SK-MEL-5 (cell line): Measurements from ENCODE around the gene NEB. TPM values are rescaled to one million over a fixed set of nuclear protein-coding genes. Genes with fewer than 3 reads are reported as not detected.
"Not testable (repeated sequence)": the region's sequence is repeated elsewhere in the genome, so short reads cannot be mapped to it uniquely, and the experiment has no call there.

Experiments used
- DNase-seq: peaks from one replicate; pipeline ENCODE4 v3.0.0-alpha.2; 2016; ENCODE audit warnings: low read depth, low spot score
- in situ Hi-C: cut with HindIII; loops from 2 replicates; pipeline ENCODE4 v1.10.0; 2016; ENCODE audit warnings: low sequenced_read_pairs, high pct_unique_total_duplicates, low pct_unique_long_range_greater_than_20kb
- total RNA-seq: library from RNA; depleted of rRNA; stranded (reverse); fragments of >200 nt; shearing (Covaris generic); gene quantifications from 2 replicates; pipeline ENCODE4 v1.2.3, GENCODE V29; 2014

The NEB gene
- total RNA-seq, 1 experiment from 2014 or later = 1.4 TPM

DNA sequence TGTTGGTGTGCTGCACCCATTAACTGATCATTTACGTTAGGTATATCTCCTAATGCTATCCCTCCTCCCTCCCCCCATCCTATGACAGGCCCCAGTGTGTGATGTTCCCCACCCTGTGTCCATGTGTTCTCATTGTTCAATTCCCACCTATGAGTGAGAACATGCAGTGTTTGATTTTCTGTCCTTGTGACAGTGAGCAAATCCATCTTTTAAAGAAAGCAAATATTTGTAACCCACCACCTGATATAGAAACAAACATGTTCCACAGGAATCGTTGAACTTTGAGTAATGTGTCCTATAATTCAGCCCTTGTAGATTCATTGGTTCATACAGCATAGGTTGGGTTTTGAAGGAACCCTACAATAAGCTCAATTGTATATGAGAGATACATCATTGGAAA lies 92.4 kb downstream of the NEB start:
- DNase-seq, in situ Hi-C loops: not testable (repeated sequence)

GRCh38 chr2:151640087-151640486 lies 94.2 kb downstream of the NEB start:
- in situ Hi-C loops = no loop called here
- peak; percentile 5 for DNase-seq

DNA sequence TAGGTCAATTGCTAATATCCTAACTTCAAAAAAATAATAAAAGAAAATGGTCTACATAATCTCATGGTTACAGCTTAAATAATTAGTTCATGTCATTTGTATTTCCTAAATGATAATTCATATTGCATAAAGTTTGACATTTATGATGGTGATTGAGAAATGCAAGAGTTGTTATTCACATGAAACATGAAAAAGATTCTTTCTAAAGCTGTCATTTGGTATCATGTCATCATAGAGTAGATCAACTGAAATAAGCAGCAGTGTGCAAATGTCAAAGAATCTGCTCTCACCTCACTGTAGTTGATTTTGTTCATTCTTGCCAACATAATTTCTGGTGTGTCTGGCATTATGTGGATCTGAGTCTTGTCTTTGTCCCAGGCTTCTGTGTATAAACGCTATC lies 95.3 kb downstream of the NEB start:
- no peak for DNase-seq
- in situ Hi-C loops = no loop called here

DNA sequence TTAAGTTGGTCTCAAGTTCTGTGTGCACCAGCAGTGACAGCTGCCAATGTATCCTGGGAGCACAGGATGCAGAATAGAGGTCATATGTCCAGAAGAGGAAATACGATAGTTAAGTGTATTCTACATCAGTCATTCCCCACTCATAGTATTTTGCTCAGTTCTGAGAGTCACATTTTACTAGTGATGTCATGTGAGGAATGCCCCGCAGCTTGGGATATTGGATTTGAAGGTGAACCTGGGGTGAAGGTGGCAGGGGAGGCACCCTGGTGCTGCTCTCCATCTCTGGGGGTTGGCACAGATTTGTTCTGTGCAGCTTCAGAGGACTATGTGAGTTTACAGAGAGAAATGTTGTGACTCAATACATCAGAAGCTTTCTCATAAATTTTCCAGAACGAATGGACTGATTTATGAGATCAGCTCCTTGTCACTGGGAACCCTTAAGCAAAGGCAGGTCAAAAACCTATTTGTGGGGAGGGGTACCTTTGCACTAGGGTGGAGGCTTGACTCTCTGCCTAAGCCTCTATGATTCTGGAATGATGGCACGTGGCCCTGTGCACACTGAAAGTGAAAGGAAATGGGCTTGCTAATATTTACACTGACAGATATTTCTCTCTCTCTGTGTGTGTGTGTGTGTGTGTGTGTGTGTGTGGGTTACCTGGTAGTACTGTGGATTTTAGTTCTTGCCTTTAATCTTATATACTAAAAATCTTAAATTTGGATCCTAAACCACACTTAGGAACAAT lies 95.9 kb downstream of the NEB start:
- in situ Hi-C loops = no loop called here
- peak; percentile 15 for DNase-seq

DNA sequence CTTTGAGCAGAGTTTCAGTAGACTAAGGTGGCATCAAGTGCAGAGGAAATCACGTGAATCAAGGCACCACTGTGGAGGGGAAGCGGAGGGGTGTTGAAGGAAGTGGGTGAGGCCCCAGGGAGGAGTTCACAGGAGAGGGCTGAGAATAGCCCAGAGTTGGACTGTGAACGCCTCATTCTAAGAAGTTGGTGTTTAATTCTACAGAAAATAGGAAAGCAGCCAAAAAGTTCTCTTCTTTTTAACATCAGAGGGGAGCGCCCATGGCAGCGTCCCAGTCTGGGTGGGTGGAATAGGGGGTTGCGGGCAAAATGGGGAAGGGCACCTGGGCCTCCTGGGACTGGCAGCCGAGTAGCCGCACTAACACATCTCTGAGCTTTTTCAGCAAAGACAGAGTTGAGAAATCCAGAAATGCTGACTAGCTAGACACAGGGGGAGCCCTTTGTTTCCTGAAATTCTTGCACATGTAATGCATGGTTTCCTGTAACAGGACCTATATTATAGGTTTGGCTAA lies 97.0 kb downstream of the NEB start:
- in situ Hi-C loops = no loop called here
- DNase-seq = no peak

GRCh38 chr2:151634736-151635467 lies 99.4 kb downstream of the NEB start:
- in situ Hi-C loops = no loop called here
- no peak for DNase-seq

DNA sequence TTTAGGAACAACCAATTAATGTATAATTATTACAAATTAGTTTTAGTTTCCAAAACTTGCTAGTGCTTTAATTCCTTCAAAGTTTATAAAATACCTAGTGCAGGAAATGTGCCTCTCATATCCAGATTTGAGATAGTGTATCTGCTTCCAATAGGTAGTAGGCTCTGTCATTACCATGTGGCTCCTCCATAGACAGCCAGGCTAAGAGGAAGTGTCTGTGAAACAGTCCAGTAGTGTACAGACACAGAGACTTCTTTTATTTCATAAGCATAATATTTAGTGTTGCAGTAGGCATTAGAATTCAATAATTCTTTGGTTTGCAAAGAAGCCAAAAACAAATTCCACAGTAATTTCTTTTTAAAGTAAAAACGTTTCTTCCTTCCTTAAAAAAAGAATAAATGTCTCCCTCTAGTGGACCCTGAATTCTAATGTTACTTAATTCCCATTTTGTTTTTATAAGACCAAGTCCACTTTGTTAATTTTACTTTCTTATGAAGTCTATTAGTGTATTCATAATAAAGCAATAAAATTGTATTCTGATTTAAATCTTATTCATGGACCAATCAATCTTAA lies 101.2 kb downstream of the NEB start:
- in situ Hi-C loops = no loop called here
- DNase-seq = peak; percentile 42

DNA sequence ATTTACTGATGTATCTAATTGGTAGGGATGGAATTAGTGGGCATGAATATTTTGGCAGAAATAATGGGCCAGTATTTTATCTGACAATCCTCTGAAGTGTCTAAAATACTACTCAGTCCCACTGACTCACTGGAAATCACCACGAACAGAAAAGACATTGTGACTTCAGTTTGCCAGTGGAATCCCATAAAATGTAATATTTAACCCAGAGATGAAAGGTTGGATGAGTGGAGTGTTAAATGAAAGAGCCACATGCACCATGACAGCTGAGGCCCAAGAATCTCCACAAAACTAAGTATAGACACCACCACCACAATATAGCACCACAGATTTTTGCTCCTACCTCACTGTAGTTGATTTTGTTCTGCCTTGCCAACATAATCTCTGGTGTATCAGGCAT lies 103.9 kb downstream of the NEB start:
- peak; percentile 8 for DNase-seq
- in situ Hi-C loops = no loop called here

DNA sequence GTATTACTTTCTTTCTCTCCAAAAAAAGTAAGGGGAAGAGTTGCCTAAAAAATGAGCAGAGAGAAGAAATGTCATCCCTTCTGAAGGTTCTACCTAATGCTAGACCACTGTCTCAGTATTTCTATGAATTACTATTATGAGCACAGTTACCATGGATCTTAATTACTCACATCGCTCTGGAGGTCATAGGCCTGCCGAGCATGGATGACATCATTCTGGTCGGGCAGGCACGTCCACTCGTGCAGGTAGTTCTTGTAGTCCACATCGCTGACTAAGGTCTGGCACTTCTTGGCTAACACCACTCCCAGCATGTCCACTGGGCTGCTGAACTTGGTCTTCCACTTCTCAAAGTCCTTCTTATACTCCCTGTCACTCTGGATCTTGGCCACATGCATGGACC lies 106.9 kb downstream of the NEB start:
- in situ Hi-C loops = no loop called here
- DNase-seq = no peak

- DNase-seq = no peak
- in situ Hi-C loops = no loop called here
Measured at GRCh38 chr2:151624271-151624670, 110.0 kb downstream of the NEB start.

GRCh38 chr2:151623631-151624030 lies 110.6 kb downstream of the NEB start:
- in situ Hi-C loops = no loop called here
- DNase-seq = no peak

DNA sequence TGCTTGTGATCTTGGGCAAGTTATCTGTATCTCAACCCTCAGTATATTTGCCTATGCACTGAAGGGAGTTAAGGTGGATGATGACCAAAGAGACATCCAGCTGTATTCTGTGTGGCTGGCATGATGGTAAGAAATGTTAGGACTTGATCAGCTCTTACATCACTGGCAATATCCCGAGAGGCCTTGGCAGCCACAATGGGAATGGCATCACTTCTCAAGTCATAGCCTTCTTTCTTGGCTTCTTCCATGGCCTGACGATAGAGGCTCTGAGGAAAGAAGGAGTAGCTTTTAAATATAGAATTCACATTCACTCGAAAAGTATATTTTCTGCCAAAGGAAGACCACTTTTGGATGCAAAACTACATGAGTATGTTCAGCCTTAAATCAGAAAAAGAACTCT lies 113.5 kb downstream of the NEB start:
- no peak for DNase-seq
- in situ Hi-C loops = no loop called here

DNA sequence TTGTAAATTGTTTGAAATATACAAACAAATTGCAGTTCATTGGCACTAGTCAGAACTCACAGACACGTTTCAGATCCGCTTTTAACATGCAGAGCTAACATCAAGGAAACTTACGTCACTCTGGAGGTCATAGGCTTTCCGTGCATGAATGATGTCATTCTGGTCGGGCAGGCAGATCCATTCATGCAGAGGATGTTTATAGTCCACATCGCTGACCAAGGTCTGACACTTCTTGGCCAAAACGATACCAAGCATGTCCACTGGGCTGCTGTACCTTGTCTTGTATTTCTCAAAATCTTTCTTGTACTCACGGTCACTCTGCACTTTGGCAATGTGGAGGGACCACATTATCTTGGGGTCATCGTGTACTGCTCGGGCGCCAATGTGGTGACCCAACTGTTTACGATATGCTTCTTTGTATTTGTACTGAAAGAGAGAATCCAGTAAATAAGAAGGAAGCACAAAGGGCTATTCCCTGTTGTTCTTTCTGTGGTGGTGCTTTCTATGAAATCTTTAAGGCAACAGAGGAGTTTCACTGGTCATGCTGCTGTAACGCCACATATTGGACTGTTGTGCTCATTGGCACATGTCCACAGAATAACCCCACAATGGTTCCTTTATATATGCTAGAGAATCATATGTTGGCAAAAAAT lies 114.8 kb downstream of the NEB start:
- DNase-seq = peak; percentile 84
- in situ Hi-C loops = no loop called here

- in situ Hi-C loops = no loop called here
- no peak for DNase-seq
Measured at GRCh38 chr2:151616760-151617339, 117.4 kb downstream of the NEB start.

- no peak for DNase-seq
- in situ Hi-C loops = no loop called here
Measured at GRCh38 chr2:151614606-151615306, 119.5 kb downstream of the NEB start.

DNA sequence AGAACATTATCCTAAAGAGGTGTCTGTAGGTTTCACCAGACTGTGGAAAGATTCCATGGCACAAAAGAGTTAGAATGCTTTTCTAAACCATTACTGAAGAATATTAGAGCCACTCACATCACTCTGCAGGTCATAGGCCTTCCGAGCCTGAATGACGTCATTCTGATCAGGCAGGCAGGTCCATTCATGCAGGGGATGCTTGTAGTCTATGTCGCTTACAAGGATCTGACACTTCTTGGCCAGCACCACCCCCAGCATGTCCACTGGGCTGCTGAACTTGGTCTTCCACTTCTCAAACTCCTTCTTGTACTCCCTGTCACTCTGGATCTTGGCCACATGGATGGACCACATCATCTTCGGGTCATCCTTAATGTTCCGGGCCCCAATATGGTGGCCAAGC lies 120.1 kb downstream of the NEB start:
- in situ Hi-C loops = no loop called here
- DNase-seq = no peak

DNA sequence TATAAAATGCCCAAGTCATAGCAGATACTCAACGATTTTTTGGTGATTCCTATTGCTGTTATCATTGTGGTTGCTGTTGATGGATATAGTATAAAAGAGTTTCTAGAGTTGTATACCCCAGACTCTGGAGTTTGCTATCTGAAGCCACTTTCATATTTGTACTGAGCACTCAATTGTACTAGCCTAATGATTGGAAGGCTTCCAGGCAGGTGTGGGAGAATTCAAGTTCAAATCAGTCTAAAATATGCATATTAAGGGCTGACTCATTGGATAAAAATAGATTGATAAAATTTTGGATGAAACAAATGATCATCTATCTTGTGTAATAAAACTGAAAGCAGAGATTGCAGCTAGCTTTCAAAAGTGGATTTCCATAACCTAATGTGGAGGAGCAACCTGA lies 122.9 kb downstream of the NEB start:
- no peak for DNase-seq
- in situ Hi-C loops = no loop called here
